ENCODE data around the gene PIAS1.

PIAS1 gene

GRCh38 chr15:68096099-68096498, 42.0 kb downstream of the PIAS1 start:
- no peak overlapping the region for H3K4me3 ChIP-seq (replicated peaks; ENCODE audit: insufficient read depth, low read length)
- H3K27ac ChIP-seq (replicated peaks), result no peak overlapping the region
- no peaks in the 10 kb centered on the region for H3K27me3 ChIP-seq (ENCODE audit: insufficient read depth, poor library complexity, severe bottlenecking)
- no peak for DNase-seq (ENCODE audit: low read depth in 1 of 2, low spot score in 1 of 2)
- no peak for TF ChIP-seq POLR2AphosphoS5 (IDR thresholded peaks at IDR 0.05; ENCODE audit: low read depth)
- TF ChIP-seq SPI1 (IDR thresholded peaks at IDR 0.05; ENCODE audit: borderline replicate concordance, low read depth), result 0 out of 2 replicates have a peak, but pooled peaks have one; percentile 21
- TF ChIP-seq REST (IDR thresholded peaks at IDR 0.05; ENCODE audit: insufficient replicate concordance, low read depth), result no peak
- no peak for TF ChIP-seq GABPA (IDR thresholded peaks at IDR 0.05; ENCODE audit: low read depth)
- TF ChIP-seq, protein P1, sequence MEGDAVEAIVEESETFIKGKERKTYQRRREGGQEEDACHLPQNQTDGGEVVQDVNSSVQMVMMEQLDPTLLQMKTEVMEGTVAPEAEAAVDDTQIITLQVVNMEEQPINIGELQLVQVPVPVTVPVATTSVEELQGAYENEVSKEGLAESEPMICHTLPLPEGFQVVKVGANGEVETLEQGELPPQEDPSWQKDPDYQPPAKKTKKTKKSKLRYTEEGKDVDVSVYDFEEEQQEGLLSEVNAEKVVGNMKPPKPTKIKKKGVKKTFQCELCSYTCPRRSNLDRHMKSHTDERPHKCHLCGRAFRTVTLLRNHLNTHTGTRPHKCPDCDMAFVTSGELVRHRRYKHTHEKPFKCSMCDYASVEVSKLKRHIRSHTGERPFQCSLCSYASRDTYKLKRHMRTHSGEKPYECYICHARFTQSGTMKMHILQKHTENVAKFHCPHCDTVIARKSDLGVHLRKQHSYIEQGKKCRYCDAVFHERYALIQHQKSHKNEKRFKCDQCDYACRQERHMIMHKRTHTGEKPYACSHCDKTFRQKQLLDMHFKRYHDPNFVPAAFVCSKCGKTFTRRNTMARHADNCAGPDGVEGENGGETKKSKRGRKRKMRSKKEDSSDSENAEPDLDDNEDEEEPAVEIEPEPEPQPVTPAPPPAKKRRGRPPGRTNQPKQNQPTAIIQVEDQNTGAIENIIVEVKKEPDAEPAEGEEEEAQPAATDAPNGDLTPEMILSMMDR (IDR thresholded peaks at IDR 0.05; ENCODE audit: insufficient read depth, low read length), result no peak

DNA sequence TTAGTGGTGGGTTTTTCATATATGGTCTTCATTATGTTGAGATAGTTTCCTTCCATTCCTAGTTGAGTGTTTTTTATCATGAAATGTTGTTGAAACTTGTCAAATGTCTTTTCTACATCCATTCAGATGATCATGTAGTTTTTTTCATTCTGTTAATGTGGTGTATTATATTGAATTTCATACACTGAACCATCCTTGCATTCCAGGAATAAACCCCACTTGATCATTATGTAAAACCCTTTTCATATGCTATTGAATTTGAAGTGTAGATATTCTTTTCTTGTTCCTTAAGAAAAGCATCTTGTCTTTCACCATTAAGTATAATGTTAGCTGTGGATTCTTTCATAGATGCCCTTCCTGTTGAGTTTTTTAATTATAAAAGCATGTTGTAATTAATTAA, 42.9 kb downstream of the PIAS1 start:
- Histone ChIP-seq H3K27ac (replicated peaks) (no peak overlapping the region), H3K27me3 (ENCODE audit: insufficient read depth, poor library complexity, severe bottlenecking) (no peaks in the 10 kb centered on the region), H3K4me3 (replicated peaks; ENCODE audit: insufficient read depth, low read length) (no peak overlapping the region)
- peak in 1 of 2 experiments; percentile 13 for DNase-seq (ENCODE audit: low read depth in 1 of 2, low spot score in 1 of 2)
- TF ChIP-seq SPI1 (IDR thresholded peaks at IDR 0.05; ENCODE audit: borderline replicate concordance, low read depth), result no peak
- TF ChIP-seq GABPA (IDR thresholded peaks at IDR 0.05; ENCODE audit: low read depth), result no peak
- no peak for TF ChIP-seq POLR2AphosphoS5 (IDR thresholded peaks at IDR 0.05; ENCODE audit: low read depth)
- no peak for TF ChIP-seq REST (IDR thresholded peaks at IDR 0.05; ENCODE audit: insufficient replicate concordance, low read depth)
- TF ChIP-seq, protein P1 (IDR thresholded peaks at IDR 0.05; ENCODE audit: insufficient read depth, low read length), result no peak

DNA sequence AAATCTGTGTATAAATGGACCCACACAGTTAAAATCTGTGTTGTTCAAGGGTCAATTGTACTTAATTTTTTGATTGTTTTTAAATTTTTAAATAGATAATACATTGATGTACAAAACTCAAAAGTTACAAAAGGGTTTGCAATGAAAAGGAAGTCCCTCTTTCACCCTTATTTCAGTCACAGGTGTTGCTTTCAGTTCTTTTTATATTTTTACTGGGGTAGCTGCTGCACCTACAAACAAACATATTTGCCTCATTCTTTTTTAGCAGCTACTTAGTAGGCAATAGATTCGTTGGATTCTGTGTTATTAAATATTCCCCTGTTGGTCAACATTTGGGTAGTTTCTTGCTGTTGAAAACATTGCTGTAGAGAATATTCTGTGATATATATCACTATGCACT, 44.4 kb downstream of the PIAS1 start:
- no peak for TF ChIP-seq SPI1 (IDR thresholded peaks at IDR 0.05; ENCODE audit: borderline replicate concordance, low read depth)
- TF ChIP-seq GABPA (IDR thresholded peaks at IDR 0.05; ENCODE audit: low read depth), result no peak
- TF ChIP-seq, protein P1 (IDR thresholded peaks at IDR 0.05; ENCODE audit: insufficient read depth, low read length), result no peak
- no peak for TF ChIP-seq REST (IDR thresholded peaks at IDR 0.05; ENCODE audit: insufficient replicate concordance, low read depth)
- TF ChIP-seq POLR2AphosphoS5 (IDR thresholded peaks at IDR 0.05; ENCODE audit: low read depth), result no peak
- no peak for DNase-seq (ENCODE audit: low read depth in 1 of 2, low spot score in 1 of 2)
- Histone ChIP-seq H3K4me3 (replicated peaks; ENCODE audit: insufficient read depth, low read length) (no peak overlapping the region), H3K27me3 (ENCODE audit: insufficient read depth, poor library complexity, severe bottlenecking) (no peaks in the 10 kb centered on the region), H3K27ac (replicated peaks) (no peak overlapping the region)
